ENCODE measurements around the gene RHEB.

- TF ChIP-seq GATA3 (IDR thresholded peaks at IDR 0.05; ENCODE audit: low read depth, low read length): no peak
- no peak for TF ChIP-seq GATA2 (IDR thresholded peaks at IDR 0.05; ENCODE audit: low read depth, low read length)
Measured at GRCh38 chr7:151454305-151454704, 65.4 kb downstream of the RHEB start.
